Neutrophil (primary cell): ENCODE results near the gene BRIP1.
"Not testable (repeated sequence)": the region's sequence is repeated elsewhere in the genome, so short reads cannot be mapped to it uniquely, and the experiment has no call there.

Source experiments
- H3K27ac ChIP-seq: fragments of 200-600 bp; sonication (generic); 2 replicates; pipeline ENCODE4 v1.5.1; 2016; ENCODE audit warnings: mild to moderate bottlenecking, moderate library complexity
- H3K27me3 ChIP-seq: fragments of 200-600 bp; sonication (generic); 2 replicates; pipeline ENCODE4 v1.6.0; 2016; ENCODE audit warnings: mild to moderate bottlenecking
- H3K36me3 ChIP-seq: fragments of 200-600 bp; sonication (generic); 2 replicates; pipeline ENCODE4 v1.5.1; 2017
- H3K4me1 ChIP-seq, 2 experiments: fragments of 200-600 bp in 1 of 2; sonication (generic) in 1 of 2; 1 replicate in 1 of 2; 2 replicates in 1 of 2; pipeline versions ENCODE4 v1.5.1 to v1.6.1; 2013 to 2016; ENCODE audit warnings: low read depth in 1 of 2, low read length in 1 of 2, mild to moderate bottlenecking in 1 of 2, moderate library complexity in 1 of 2; ENCODE audit not compliant: control insufficient read depth in 1 of 2, insufficient read depth in 1 of 2
- H3K4me3 ChIP-seq, 2 experiments: fragments of 200-600 bp in 1 of 2; sonication (generic) in 1 of 2; 1 replicate in 1 of 2; 2 replicates in 1 of 2; pipeline ENCODE4 v1.5.1; 2013 to 2016; ENCODE audit warnings: low read depth in 1 of 2, low read length in 1 of 2, mild to moderate bottlenecking in 1 of 2, moderate library complexity in 1 of 2
- H3K9me3 ChIP-seq: fragments of 200-600 bp; sonication (generic); 2 replicates; pipeline ENCODE4 v1.5.1; 2016
- TF ChIP-seq, protein P1 (sequence below): fragments of 200-600 bp; sonication (generic); IDR thresholded peaks from 2 replicates; pipeline ENCODE4 v1.5.1; 2016; ENCODE audit warnings: antibody characterized with exemption

Gene BRIP1

DNA sequence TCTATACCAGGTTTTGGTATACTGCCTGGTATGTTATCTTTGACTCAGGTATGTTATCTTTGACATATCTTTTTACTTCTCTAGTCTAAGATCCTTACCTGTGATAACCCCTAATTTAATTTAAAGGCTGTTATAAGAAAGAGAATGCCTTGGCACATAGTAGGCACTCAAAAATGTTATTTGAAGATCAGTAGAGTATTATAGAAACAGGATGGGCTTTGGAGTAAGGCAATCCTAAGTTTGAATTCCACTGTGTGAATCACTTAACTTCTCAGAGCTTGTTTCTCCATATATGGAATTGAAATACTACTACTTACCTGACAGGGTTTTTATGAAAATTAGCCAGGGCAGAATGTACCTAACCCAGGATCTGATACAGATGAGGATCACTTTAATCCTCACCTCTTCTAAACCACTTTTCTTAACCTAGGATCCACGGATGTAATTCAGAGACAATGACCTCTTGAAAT is 1.2 kb downstream of the BRIP1 start:
- TF ChIP-seq, protein P1, sequence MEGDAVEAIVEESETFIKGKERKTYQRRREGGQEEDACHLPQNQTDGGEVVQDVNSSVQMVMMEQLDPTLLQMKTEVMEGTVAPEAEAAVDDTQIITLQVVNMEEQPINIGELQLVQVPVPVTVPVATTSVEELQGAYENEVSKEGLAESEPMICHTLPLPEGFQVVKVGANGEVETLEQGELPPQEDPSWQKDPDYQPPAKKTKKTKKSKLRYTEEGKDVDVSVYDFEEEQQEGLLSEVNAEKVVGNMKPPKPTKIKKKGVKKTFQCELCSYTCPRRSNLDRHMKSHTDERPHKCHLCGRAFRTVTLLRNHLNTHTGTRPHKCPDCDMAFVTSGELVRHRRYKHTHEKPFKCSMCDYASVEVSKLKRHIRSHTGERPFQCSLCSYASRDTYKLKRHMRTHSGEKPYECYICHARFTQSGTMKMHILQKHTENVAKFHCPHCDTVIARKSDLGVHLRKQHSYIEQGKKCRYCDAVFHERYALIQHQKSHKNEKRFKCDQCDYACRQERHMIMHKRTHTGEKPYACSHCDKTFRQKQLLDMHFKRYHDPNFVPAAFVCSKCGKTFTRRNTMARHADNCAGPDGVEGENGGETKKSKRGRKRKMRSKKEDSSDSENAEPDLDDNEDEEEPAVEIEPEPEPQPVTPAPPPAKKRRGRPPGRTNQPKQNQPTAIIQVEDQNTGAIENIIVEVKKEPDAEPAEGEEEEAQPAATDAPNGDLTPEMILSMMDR = no peak
- no peaks in the 10 kb centered on the region for H3K9me3 ChIP-seq
- H3K4me1 ChIP-seq = peaks cover 20 to 21% of the 10 kb centered on the region in 2 experiments
- H3K4me3 ChIP-seq = no peak overlapping the region
- no peaks in the 10 kb centered on the region for H3K36me3 ChIP-seq
- H3K27me3 ChIP-seq = no peaks in the 10 kb centered on the region
- H3K27ac ChIP-seq = peak overlapping the region; percentile 75

DNA sequence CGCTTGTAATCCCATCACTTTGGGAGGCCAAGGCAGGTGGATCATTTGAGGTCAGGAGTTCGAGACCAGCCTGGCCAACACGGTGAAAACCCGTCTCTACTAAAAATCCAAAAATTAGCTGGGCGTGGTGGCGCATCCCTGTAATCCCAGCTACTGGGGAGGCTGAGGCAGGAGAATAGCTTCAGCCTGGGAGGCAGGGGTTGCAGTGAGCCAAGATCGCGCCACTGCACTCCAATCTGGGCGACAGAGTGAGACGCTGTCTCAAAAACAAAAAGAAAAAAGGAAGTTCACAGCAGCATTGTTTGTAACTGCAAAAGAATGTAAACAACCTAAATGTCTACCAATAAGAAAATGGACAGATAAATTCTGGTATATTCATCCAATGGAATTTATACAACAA is 2.9 kb downstream of the BRIP1 start:
- not testable (repeated sequence) for H3K27ac ChIP-seq, H3K36me3 ChIP-seq, H3K27me3 ChIP-seq, H3K9me3 ChIP-seq, H3K4me3 ChIP-seq
- H3K4me1 ChIP-seq = peaks cover 20 to 21% of the 10 kb centered on the region in 2 experiments

DNA sequence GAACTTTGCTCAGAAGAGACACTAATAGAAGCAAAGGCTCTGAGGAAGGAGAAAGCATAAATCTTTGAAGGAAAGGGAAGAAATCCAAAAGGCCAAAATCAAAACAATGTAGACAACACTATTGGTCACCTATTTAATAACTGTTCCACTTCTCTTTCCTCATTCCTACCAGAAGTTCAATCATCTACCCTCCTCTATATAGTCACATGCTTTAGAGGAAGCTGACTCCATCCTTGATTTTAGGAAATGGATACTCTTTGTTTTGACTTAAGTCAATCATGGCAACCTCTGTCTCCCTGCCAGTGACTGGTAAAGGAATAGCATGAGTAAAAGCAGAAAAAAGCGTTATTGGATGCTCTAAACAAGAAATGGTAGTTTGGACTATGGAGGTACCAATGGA is 7.3 kb downstream of the BRIP1 start:
- Histone ChIP-seq H3K27me3 (no peaks in the 10 kb centered on the region), H3K4me1 (no peaks in the 10 kb centered on the region), H3K36me3 (peaks cover 12% of the 10 kb centered on the region), H3K4me3 (no peak overlapping the region), H3K9me3 (no peaks in the 10 kb centered on the region), H3K27ac (no peak overlapping the region)
- TF ChIP-seq, protein P1 = no peak

DNA sequence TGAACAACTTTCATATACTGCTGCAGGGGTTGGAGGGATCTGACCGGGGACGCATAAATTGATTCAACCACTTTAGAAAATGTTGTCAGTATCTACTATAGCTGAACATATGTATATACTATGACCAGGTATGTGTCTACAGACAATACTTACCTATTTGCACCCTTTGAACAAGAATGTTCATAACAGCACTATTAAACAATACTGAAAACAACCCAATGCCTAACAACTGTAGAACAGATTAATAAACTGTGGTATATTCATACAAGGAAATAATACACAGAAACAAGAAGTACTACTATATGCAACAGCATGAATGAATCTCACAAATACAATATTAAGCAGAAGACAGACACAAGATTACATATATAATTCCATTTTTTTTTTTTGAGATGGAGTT is 10.5 kb downstream of the BRIP1 start:
- H3K36me3 ChIP-seq = peaks cover 17% of the 10 kb centered on the region

DNA sequence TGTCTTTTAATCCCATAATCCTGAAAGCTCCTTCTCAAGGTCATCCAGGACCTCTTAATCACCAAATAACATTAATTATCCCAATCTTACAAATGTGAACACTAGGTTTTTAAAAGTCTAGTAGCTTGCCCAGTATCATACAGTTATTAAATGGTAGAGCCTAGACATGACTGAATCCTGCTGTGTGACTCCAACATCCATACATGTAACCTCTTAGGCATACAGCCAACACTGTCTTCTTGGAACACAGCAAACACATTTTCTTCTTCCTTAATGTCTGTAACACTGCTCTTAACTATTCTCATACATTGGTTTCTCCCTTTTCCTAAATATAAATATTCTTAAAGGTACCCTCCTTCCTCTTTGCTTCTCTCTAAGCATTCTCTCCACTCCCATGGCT is 13.7 kb downstream of the BRIP1 start:
- no peaks in the 10 kb centered on the region for H3K9me3 ChIP-seq
- no peaks in the 10 kb centered on the region for H3K27me3 ChIP-seq
- no peak overlapping the region for H3K27ac ChIP-seq
- H3K36me3 ChIP-seq = peaks cover 13% of the 10 kb centered on the region
- no peaks in the 10 kb centered on the region for H3K4me1 ChIP-seq
- TF ChIP-seq, protein P1 = no peak
- no peak overlapping the region for H3K4me3 ChIP-seq

More for the DNA sequence above, 10.5 kb downstream of the BRIP1 start:
- no peak overlapping the region for H3K4me3 ChIP-seq
- H3K4me1 ChIP-seq = no peaks in the 10 kb centered on the region
- TF ChIP-seq, protein P1 = no peak
- no peak overlapping the region for H3K27ac ChIP-seq
- no peaks in the 10 kb centered on the region for H3K27me3 ChIP-seq
- no peaks in the 10 kb centered on the region for H3K9me3 ChIP-seq

DNA sequence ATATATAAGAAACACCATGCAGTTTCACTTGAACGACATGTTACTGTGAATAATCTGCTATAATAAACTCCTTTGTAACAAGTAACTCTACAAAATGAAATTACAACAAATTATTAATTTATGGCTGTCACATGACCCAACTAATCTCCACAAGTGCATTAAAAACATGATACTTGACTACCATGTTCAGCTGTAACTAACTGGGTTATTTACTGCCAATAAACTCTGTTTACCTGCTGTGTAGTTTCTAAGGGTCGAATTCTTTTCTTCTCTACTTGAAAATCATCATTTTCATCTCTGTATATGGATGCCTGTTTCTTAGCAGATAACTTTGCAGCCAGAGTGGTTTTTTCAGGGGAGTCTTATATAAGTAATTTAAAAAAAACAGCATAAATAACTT is 14.4 kb downstream of the BRIP1 start:
- no peak overlapping the region for H3K4me3 ChIP-seq
- no peaks in the 10 kb centered on the region for H3K9me3 ChIP-seq
- no peaks in the 10 kb centered on the region for H3K4me1 ChIP-seq
- no peak overlapping the region for H3K27ac ChIP-seq
- H3K36me3 ChIP-seq = peaks cover 13% of the 10 kb centered on the region
- H3K27me3 ChIP-seq = no peaks in the 10 kb centered on the region
- TF ChIP-seq, protein P1 = no peak
